GM19455 (cell line): ENCODE measurements around the gene CNPY1.

Source experiments
- ATAC-seq: cut with Tn5 transposase; IDR thresholded peaks from one replicate; pipeline ENCODE4 v1.9.1; 2021; ENCODE audit not compliant: unreplicated experiment

The CNPY1 gene

GRCh38 chr7:155514296-155514695, 32.1 kb downstream of the CNPY1 start:
- ATAC-seq = no peak

DNA sequence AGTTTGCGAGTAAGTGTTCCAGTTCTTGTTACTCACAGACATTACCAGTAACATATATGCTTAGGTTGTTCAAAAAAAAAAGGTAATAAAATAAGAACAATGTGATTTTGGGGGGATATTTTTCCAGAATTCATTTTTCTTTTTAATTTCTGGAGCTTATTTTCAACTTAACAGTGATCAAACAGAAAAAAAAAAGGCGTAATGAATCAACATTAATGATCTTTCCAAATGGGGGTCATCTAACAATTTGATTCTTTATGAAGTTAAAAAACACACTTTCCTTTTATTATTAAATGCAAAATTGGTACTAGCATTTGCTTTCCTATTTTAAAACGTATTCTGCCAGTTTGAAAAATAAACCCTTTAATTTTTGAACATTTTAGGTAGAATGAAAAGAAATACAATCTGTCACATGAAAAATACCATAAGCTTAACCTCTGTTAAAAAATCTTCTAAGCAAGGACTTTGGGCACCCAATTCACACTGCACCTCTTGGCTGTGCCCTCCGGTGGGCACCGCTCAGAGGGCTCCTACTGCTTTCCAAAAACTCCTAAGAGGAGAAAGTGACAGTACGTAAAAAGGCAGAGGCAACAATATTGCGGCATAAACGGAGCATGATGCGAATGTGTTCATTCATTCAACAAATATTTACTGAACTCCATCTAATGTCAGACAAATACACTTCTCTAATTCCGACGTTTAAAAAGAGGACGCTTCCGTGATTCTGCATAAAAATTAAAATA, 32.6 kb downstream of the CNPY1 start:
- ATAC-seq = no peak

DNA sequence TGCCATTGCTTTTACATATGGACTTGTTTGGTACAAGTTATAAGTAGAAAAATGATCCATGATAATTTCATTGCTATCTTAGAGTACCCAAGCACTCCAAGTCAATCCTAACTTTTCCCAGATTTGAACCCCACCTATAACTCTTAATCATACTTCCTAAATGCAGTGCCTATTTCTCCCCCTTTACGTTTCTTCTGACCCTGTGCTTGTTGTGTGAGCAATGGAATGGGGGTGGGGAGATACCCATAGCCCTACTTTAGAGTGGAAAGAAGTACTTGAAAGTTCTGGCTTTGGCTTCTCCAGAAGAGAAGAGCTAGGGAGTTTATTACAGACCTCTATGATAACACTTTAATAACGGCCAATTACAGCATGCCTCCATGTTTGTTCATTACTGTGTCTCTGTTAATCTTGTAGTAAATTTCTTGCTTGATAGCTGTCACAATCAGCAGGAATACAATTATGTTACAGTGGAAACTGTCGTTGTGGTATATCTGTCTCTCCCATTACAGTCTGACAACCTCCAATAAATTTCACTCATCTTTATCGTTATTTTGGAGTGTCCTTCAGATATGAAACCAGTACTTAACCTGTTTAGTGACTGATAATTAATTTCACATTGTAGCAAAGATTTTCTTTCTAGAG, 34.0 kb downstream of the CNPY1 start:
- ATAC-seq = no peak

- no peak for ATAC-seq
Measured at GRCh38 chr7:155511702-155511996, 34.7 kb downstream of the CNPY1 start.

- ATAC-seq = no peak
Measured at GRCh38 chr7:155510975-155511701, 35.2 kb downstream of the CNPY1 start.

- no peak for ATAC-seq
Measured at GRCh38 chr7:155509725-155510551, 36.4 kb downstream of the CNPY1 start.

DNA sequence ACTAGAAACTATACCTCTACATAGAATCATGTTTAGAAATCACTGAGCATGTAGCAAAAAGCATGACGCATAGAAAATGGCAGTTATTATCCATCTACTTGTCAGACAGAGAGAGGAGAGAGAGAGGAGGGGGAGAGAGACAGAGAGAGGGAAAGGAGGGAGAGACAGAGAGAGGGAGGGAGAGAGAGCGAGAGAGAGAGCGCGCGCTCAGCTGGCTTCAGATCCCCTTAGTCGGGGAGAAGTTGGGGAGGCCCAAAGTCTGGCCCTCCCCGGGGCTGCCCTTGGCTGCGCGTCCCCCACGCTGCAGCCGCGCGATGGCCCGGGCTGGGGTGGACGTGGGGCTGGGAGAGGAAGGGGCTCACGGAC, 37.0 kb downstream of the CNPY1 start:
- no peak for ATAC-seq

DNA sequence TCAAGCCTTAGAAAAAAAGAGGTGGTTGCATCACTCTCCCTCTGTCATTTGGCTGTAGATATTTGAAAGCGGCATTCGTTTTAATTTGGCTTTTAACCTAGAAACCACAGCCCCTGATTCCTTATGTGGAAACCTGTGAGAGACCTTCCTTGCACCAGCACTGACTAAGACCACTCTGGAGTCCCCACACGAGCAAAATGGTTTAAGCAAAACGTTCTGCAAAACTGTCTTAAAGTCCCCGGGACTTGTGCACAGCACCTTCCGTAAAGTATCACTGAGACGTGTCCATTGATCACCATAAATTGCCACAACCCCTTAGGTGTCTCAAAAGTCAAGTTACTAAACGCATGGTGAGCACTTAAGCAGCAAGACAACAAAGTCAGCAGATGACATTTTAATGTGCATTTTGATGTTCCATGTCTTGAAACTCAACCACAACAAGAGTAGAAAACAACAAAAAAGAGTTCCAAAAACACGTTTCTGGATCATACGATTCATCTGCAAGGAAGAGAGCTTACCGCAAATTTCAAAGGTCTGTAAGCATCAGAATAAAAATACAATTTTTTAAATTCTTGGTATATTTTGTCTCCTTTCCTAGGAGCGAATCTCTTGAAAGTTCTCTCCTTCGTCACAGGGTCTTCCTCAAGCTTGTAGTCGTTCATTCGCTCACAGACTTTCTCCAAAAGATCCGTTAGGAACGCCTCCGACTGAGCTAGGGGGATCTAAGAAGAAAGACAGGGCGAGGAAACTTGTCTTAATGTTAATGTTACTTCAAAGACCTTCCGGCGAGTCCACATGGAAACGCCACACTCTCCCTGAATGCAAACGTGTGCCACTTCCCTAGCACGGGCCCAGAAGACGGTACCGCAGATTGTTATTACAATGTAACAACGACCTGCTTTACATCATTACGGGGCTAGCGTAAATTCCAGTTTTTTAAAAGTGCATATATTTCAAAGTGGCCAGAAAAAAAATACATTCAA, 37.7 kb downstream of the CNPY1 start:
- no peak for ATAC-seq

GRCh38 chr7:155507576-155507975, 38.8 kb downstream of the CNPY1 start:
- no peak for ATAC-seq

- no peak for ATAC-seq
Measured at GRCh38 chr7:155506854-155507337, 39.5 kb downstream of the CNPY1 start.

- no peak for ATAC-seq
Measured at GRCh38 chr7:155505422-155505793, 41.0 kb downstream of the CNPY1 start.

DNA sequence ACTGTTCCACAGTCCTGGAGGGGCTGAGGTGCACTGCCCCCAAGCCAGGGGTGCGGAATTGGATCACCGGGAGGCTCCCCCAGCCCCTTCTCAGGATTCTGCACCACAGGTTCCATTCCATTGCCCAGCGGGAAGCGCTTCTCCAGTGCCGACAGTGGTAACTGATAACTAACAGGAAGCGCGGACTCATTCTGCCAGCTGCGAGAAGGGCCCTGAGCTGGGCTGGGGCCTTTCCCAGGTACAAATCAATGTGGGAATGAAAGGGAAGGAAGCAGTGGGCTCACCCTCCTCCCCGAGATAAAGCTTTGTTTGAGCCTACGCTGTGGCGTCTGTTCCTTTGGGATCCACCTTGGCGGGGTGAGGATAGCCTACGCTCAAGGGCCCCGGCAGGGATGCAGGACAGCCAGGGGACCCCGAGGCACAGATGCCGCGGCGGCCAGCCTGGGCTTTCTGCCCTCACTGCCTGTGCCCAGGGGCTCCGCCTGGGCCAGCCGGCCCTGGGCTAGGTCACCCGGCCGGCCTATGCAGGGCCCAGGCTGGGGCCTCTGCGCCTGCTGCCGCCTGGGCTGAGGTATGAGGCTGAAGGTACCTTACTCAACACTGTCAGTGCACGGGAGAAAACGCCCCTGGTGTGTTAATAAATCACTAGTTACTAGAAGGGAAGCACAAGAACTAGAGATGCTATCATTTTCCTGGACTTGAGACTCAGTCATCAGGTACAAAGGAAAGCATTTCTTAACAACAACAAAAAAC, 49.0 kb downstream of the CNPY1 start:
- ATAC-seq = no peak

GRCh38 chr7:155496267-155497005, 49.9 kb downstream of the CNPY1 start:
- ATAC-seq = no peak

DNA sequence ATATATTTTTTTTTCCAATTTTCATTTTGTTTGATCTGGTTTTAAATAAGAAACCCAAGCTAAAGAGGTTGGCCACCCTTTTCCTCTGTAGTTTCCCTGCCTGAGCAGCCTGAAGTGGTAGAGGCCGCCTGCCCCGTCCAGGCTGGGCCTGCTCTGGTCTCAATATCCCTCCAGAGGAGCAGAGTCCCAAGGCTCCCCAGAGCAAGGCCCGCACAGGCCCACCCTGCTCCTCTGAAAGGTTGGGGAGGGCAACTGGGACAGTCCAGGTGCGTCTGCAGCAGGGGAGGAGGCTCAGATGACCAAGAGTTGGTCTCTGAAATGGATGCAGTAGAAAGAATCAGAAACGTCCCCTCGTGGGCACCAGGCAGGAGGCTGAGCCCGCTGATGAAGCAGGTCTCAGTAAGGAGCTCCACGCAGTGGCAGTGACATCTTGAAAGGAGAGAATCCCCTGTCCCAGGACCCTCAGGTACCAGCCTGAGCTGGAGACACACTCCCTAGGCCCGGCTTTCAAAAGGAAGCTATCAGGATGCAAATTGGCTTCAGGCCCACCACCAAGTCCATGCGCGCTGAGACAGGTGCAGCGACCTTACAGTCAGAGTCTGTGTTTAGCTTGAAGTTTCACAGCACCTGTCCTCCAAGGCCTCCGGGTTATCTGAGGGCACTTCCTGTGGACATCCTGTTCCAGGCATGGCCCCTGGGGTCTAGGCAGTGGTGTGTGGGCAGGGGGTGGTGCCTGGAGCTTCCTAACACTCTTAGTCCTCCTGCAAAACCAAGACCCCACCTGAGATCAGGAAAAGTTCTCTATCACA, 50.7 kb downstream of the CNPY1 start:
- no peak for ATAC-seq

- ATAC-seq = no peak
Measured at GRCh38 chr7:155494551-155494950, 51.8 kb downstream of the CNPY1 start.

DNA sequence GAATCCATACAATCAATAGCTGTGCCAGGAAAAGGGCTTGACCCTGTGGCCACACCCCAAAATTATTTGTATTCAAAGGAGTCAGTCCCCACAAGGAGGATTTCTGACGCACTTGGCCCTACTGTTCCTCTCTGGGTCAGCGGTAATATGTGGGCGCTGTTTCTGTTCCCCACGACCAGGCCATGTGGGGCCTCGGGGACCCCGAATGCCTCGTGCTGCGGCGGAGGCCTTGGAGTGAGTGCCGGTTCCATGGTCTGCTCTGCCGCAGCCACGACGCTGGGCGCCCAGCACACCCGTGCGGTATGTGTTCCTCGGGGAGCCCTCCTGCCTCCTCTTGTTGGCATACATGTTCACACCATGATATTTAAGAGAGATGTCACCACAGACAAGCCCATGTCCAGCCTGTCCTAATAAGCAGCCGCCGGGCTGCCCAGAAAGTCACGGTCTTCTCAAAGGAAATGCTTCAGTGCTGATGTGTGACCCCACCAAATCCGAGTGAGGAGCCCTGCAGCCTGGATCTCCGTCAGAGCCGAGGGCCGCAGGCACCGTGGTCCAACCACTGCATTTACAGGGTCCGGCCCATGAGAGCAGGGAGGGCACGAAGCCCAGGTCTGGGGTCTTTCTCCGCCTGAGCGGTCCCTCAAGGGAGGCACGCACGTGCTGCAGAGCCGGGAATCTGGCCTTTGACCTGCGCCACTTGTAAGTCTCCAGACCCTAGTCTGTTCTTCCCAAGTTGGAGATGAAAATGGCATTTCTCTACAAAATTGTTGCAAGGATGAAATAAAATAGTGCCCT, 52.4 kb downstream of the CNPY1 start:
- no peak for ATAC-seq

DNA sequence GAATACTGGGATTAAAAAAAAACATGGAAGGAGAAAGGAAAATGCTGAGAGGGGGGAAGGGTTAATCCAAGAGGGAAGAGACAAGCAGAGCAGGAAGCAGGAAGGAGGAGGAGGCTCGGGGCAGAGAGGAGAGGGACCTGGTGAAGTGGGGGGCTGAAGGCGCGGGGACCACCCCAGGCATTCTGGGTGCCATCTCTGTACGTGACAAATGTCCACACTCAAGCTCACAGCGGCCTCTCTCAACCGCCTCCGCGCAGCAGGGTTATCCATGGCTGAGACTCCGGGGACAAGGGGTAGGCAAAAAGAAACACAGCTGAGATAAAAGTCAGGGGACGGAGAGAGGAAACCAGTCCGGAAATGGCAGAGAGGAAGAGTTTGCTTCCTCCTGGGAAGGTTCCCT, 54.5 kb downstream of the CNPY1 start:
- no peak for ATAC-seq
